Esophagus muscularis mucosa (tissue), 4 donors: ENCODE measurements around the gene EPB42. TPM values are rescaled to one million over a fixed set of nuclear protein-coding genes. Genes with fewer than 3 reads are reported as not detected.

Experiments
- DNase-seq: peaks from one replicate; pipeline ENCODE4 v3.0.0-alpha.2; 2017; ENCODE audit errors: extremely low spot score
- H3K27ac ChIP-seq, 4 donors: fragments of 200-600 bp; sonication (generic); replicated peaks in 1 of 4; 1 replicate in 3 of 4; 2 replicates in 1 of 4; pipeline ENCODE4 v1.5.1; 2016 to 2019; ENCODE audit warnings: mild to moderate bottlenecking in 1 of 4
- H3K27me3 ChIP-seq, 4 donors: fragments of 200-600 bp; sonication (generic); one replicate each; pipeline versions ENCODE4 v1.5.1 to v1.6.0; 2016 to 2019
- H3K36me3 ChIP-seq, 4 donors: fragments of 200-600 bp; sonication (generic); one replicate each; pipeline ENCODE4 v1.5.1; 2016 to 2019
- H3K4me1 ChIP-seq, 4 donors: fragments of 200-600 bp; sonication (generic); one replicate each; pipeline ENCODE4 v1.5.1; 2016 to 2019
- H3K4me3 ChIP-seq, 4 donors: fragments of 200-600 bp; sonication (generic); 1 replicate in 2 of 4; 2 replicates in 2 of 4; pipeline ENCODE4 v1.5.1; 2016 to 2019; ENCODE audit warnings: mild to moderate bottlenecking in 4 of 4, moderate library complexity in 1 of 4
- H3K9me3 ChIP-seq, 4 donors: fragments of 200-600 bp; sonication (generic); 1 replicate in 3 of 4; 2 replicates in 1 of 4; pipeline ENCODE4 v1.5.1; 2016 to 2019
- EP300 ChIP-seq: sonication (generic); formaldehyde crosslinking; IDR thresholded peaks from one replicate; pipeline ENCODE4 v1.6.1; 2017; ENCODE audit warnings: antibody characterized with exemption
- POLR2A ChIP-seq: fragments of 450-650 bp; IDR thresholded peaks from one replicate; pipeline ENCODE4 v1.6.1; 2017; ENCODE audit warnings: antibody characterized with exemption, moderate library complexity, mild to moderate bottlenecking, low read depth
- POLR2AphosphoS5 ChIP-seq, 2 donors: sonication (generic); formaldehyde crosslinking; IDR thresholded peaks; one replicate each; pipeline ENCODE4 v1.6.1; 2017; ENCODE audit warnings: antibody characterized with exemption in 2 of 2
- WGBS: methylation state at CpG from one replicate; pipeline ENCODE4 v1.1.5; 2018; 5-methylcytosine and 5-hydroxymethylcytosine counted together
- intact Hi-C: fragments of 100-400 bp; cut with DNase I; formaldehyde crosslinking; loops from one replicate; pipeline ENCODE4 v1.15.1; 2023
- small RNA-seq, 3 donors: library from RNA; depleted of rRNA; stranded (forward); fragments of <200 nt; gene quantifications; one replicate each; pipeline ENCODE3, GENCODE V24; 2016
- total RNA-seq, 4 donors: library from RNA; depleted of rRNA; stranded (reverse); fragments of >200 nt; gene quantifications; one replicate each; pipeline versions ENCODE4 v1.1.0 to v1.2.1, GENCODE V29; 2016
- TF ChIP-seq, protein P1 (sequence below), 3 experiments: fragments of 200-600 bp in 2 of 3; fragments of 450-650 bp in 1 of 3; sonication (generic) in 2 of 3; IDR thresholded peaks; one replicate each; pipeline ENCODE4 v1.5.1; 2017 to 2019; ENCODE audit warnings: antibody characterized with exemption in 3 of 3, mild to moderate bottlenecking in 2 of 3, moderate library complexity in 1 of 3

EPB42 gene
- total RNA-seq, 4 donors from 2014 or later: 0.33 TPM; not detected in 3

DNA sequence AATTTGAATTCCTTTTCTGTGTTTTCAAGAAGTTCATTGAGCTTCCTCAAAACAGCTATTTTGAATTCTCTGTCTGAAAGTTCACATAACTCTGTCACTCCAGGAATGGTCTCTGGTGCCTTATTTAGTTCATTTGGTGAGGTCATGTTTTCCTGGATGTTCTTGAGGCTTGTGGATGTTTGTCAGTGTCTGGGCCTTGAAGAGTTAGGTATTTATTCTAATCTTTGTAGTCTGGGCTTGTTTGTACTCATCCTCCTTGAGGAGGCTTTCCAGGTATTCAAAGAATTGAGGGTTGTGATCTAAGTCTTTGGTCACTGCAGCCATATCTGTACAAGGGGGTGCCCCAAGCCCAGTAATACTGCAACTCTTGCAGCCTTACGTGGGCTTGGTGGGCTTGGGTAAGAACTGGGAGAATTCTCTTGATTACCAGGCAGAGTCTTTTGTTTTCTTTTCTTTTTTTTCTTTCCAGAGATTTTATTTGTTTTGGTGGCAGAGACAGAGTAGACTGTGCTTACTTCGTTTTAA, 55.0 kb downstream of the EPB42 start:
- Histone ChIP-seq H3K9me3 (no peaks in the 10 kb centered on the region), H3K4me1 (peaks cover 6 to 10% (median 8%) of the 10 kb centered on the region in 4 donors), H3K36me3 (peaks cover 18 to 86% (median 47%) of the 10 kb centered on the region in 4 donors), H3K27ac (no peak overlapping the region), H3K4me3 (no peak overlapping the region), H3K27me3 (no peaks in the 10 kb centered on the region)
- TF ChIP-seq, protein P1, sequence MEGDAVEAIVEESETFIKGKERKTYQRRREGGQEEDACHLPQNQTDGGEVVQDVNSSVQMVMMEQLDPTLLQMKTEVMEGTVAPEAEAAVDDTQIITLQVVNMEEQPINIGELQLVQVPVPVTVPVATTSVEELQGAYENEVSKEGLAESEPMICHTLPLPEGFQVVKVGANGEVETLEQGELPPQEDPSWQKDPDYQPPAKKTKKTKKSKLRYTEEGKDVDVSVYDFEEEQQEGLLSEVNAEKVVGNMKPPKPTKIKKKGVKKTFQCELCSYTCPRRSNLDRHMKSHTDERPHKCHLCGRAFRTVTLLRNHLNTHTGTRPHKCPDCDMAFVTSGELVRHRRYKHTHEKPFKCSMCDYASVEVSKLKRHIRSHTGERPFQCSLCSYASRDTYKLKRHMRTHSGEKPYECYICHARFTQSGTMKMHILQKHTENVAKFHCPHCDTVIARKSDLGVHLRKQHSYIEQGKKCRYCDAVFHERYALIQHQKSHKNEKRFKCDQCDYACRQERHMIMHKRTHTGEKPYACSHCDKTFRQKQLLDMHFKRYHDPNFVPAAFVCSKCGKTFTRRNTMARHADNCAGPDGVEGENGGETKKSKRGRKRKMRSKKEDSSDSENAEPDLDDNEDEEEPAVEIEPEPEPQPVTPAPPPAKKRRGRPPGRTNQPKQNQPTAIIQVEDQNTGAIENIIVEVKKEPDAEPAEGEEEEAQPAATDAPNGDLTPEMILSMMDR (IDR thresholded peaks at IDR 0.05): no peak
- TF ChIP-seq POLR2AphosphoS5 (IDR thresholded peaks at IDR 0.05) (no peak), EP300 (no peak), POLR2A (no peak)
- 95% methylated on average over 2 of the region's 2 CpGs for WGBS
- DNase-seq: no peak
- intact Hi-C loops: no loop called here

DNA sequence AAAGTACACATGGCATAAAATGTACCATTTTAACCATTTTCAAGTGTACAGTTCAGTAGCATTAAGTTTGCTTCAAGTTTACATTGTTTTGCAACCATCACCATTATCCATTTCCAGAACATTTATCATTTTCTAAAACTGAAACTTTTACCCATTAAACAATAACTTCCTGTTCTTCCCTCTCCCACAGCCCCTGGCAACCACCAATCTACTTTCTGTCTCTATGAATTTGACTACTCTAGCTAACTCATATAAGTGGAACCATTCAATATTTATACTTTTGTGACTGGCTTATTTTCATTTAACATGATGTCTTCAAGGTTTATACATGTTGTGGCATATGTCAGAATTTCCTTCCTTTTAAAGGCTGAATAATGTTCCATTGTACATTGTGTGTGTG, 67.5 kb downstream of the EPB42 start:
- Histone ChIP-seq H3K27ac (no peak overlapping the region), H3K4me1 (no peaks in the 10 kb centered on the region), H3K9me3 (no peaks in the 10 kb centered on the region), H3K4me3 (no peak overlapping the region), H3K27me3 (no peaks in the 10 kb centered on the region), H3K36me3 (peaks cover 33 to 95% (median 58%) of the 10 kb centered on the region in 4 donors)
- intact Hi-C loops: no loop called here
- no peak for DNase-seq
- TF ChIP-seq EP300 (no peak), POLR2AphosphoS5 (IDR thresholded peaks at IDR 0.05) (no peak), POLR2A (no peak)
- TF ChIP-seq, protein P1 (IDR thresholded peaks at IDR 0.05): no peak

DNA sequence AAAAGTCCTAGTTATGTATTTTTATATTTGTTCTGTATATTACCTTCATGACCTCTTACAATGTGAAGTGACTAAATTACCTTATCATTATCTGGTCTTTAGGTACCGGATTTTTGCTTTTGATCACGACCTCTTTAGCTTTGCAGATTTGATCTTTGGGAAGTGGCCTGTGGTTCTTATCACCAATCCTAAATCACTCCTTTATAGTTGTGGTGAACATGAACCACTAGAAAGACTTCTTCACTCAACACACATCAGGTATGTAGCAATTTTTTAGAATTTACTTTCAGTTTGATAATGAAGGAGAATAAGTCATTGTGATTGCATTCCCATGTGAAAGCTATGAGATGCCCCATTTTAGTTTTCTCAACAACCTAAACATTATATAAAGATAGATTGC, 69.1 kb downstream of the EPB42 start:
- Histone ChIP-seq H3K27ac (no peak overlapping the region), H3K4me1 (no peaks in the 10 kb centered on the region), H3K27me3 (no peaks in the 10 kb centered on the region), H3K36me3 (peaks cover 41 to 92% (median 60%) of the 10 kb centered on the region in 4 donors), H3K9me3 (no peaks in the 10 kb centered on the region), H3K4me3 (no peak overlapping the region)
- intact Hi-C loops: no loop called here
- TF ChIP-seq, protein P1 (IDR thresholded peaks at IDR 0.05): no peak
- TF ChIP-seq POLR2AphosphoS5 (IDR thresholded peaks at IDR 0.05) (no peak), EP300 (no peak), POLR2A (no peak)
- WGBS: 88% methylated on average over 2 of the region's 2 CpGs
- DNase-seq: no peak

DNA sequence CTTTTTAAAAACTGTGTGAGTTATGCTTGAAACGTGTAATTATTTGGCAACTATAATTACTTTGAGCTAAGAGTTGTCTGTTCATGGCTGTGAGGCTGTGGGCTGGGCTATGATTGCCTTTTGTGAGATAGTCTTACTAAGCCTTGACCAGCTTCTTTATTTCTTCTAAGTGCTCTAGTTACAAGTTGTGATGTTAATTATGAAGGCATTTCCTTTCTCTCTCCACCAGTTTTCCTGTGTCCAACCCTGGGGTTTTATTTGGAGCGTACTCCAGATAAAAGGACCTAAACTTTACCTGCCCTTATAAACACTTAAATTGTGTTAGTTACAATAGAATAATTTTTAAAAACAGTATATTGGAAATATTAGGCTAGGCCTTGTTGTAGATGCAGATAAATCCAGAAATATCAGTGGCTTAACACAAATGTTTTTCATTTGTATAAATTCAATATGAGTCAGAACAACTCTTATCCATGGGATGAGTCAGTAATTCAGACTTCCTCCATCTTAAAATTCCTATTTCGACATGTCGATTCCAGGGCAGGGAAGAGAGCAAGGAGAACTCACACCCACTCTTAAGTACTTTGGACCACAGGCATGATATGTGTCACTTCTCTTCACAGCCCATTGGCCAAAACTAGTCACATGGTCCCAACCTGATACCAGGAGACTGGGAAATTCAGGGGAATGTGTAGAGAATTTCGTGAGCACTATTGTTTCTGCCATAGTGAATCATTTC, 70.5 kb downstream of the EPB42 start:
- H3K36me3 ChIP-seq: peaks cover 36 to 85% (median 63%) of the 10 kb centered on the region in 4 donors
- intact Hi-C loops: no loop called here
- no peaks in the 10 kb centered on the region for H3K27me3 ChIP-seq
- no peak for DNase-seq
- no peak overlapping the region for H3K27ac ChIP-seq
- no peaks in the 10 kb centered on the region for H3K4me1 ChIP-seq
- no peak overlapping the region for H3K4me3 ChIP-seq
- 94% methylated on average over 5 of the region's 5 CpGs for WGBS
- TF ChIP-seq POLR2A (no peak), POLR2AphosphoS5 (IDR thresholded peaks at IDR 0.05) (no peak)
- no peaks in the 10 kb centered on the region for H3K9me3 ChIP-seq

Small RNA genes lying within 50 kb of the gene (small RNA-seq; reads per million reads assigned to genes)
- 0 reads per million in 3 donors for gene RF00019

Other genes with a start within 250 kb of the EPB42 start
- gene UBR1, start 115.0 kb downstream of the EPB42 start, total RNA-seq: 10 to 100 TPM; 21.3 to 40.7 (median 28.7) TPM
- gene TMEM62, start 87.4 kb downstream of the EPB42 start, total RNA-seq: 10 to 100 TPM; 21.5 to 32.0 (median 25.4) TPM
- 10 to 100 TPM; 44.9 to 87.2 (median 69.6) TPM for gene CCNDBP1, start 35.6 kb downstream of the EPB42 start, total RNA-seq
- gene TGM5, start 45.9 kb upstream of the EPB42 start, total RNA-seq: under 1 TPM; under 0.01 to 0.91 (median 0.25) TPM
- gene TGM7, start 81.2 kb upstream of the EPB42 start, total RNA-seq: not detected
- gene LCMT2, start 109.6 kb upstream of the EPB42 start, total RNA-seq: 1 to 10 TPM; 5.4 to 9.3 (median 7.1) TPM
- gene ZSCAN29, start 150.0 kb upstream of the EPB42 start, total RNA-seq: 10 to 100 TPM; 17.4 to 34.6 (median 21.5) TPM
- gene TUBGCP4, start 150.1 kb upstream of the EPB42 start, total RNA-seq: 10 to 100 TPM in 3 of 4 donors, 1 to 10 TPM in 1; 9.3 to 17.0 (median 14.1) TPM